ENCODE data around the gene CMTM5.

DNA sequence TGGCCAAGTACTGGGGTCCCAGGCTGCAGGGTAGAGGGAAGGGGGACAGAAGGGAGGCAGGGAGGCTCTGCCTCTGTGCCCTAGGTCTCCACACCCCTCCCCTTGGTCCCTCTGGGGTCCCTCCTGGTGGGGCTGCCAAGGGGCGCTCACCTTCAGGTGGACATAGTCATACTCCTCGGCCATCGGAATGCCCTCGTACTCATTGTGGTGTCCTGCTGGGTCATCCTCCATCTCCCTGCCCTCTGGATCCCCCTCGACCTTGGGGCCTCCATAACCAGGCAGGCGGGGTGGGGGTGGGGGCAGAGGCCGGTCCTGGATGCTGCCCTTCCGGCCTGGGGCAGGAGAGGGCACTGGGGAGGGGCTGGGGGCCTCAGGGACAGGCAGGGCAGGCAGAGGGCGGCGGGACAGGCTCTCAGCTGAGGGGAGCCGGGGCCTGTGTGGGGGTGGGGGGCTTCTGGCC is 17.6 kb upstream of the CMTM5 start:
- TF ChIP-seq, protein P1, sequence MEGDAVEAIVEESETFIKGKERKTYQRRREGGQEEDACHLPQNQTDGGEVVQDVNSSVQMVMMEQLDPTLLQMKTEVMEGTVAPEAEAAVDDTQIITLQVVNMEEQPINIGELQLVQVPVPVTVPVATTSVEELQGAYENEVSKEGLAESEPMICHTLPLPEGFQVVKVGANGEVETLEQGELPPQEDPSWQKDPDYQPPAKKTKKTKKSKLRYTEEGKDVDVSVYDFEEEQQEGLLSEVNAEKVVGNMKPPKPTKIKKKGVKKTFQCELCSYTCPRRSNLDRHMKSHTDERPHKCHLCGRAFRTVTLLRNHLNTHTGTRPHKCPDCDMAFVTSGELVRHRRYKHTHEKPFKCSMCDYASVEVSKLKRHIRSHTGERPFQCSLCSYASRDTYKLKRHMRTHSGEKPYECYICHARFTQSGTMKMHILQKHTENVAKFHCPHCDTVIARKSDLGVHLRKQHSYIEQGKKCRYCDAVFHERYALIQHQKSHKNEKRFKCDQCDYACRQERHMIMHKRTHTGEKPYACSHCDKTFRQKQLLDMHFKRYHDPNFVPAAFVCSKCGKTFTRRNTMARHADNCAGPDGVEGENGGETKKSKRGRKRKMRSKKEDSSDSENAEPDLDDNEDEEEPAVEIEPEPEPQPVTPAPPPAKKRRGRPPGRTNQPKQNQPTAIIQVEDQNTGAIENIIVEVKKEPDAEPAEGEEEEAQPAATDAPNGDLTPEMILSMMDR (conservative IDR thresholded peaks at IDR 0.05; ENCODE audit: low read length), result no peak
- TF ChIP-seq EZH2phosphoT487 (IDR thresholded peaks at IDR 0.05; ENCODE audit: borderline replicate concordance, low read depth, low read length), result no peak

All from OCI-LY7 (cell line).